HG02884 (cell line): ENCODE results near the gene WDFY4.
"Not testable (repeated sequence)": the region's sequence is repeated elsewhere in the genome, so short reads cannot be mapped to it uniquely, and the experiment has no call there.

ENCODE experiments used
- ATAC-seq: cut with Tn5 transposase; IDR thresholded peaks from one replicate; pipeline ENCODE4 v1.9.1; 2021; ENCODE audit warnings: mild to moderate bottlenecking, moderate library complexity; ENCODE audit not compliant: unreplicated experiment

Gene WDFY4

GRCh38 chr10:48684792-48685623, at the start of gene WDFY4:
Gene WDFY4, plus strand, starts transcription at chr10:48684873. Its CDS starts 24,860 bp downstream, at chr10:48709733.
- peak; percentile 64 for ATAC-seq

- ATAC-seq = no peak
These were observed 49.6 kb upstream of the WDFY4 start for GRCh38 chr10:48634984-48635557.

- no peak for ATAC-seq
These were observed 48.4 kb upstream of the WDFY4 start for GRCh38 chr10:48636231-48636630.

GRCh38 chr10:48636901-48637300, 47.8 kb upstream of the WDFY4 start:
- no peak for ATAC-seq

GRCh38 chr10:48638158-48638557, 46.5 kb upstream of the WDFY4 start:
- ATAC-seq = no peak

- ATAC-seq = no peak
These were observed 45.7 kb upstream of the WDFY4 start for GRCh38 chr10:48638739-48639527.

- ATAC-seq = no peak
These were observed 45.0 kb upstream of the WDFY4 start for GRCh38 chr10:48639632-48640031.

- ATAC-seq = no peak
These were observed 44.3 kb upstream of the WDFY4 start for GRCh38 chr10:48640326-48640725.

- not testable (repeated sequence) for ATAC-seq
These were observed 43.5 kb upstream of the WDFY4 start for GRCh38 chr10:48641099-48641690.

GRCh38 chr10:48645600-48645999, 39.1 kb upstream of the WDFY4 start:
- no peak for ATAC-seq

- ATAC-seq = not testable (repeated sequence)
These were observed 37.6 kb upstream of the WDFY4 start for GRCh38 chr10:48647073-48647472.

- ATAC-seq = no peak
These were observed 36.3 kb upstream of the WDFY4 start for GRCh38 chr10:48648172-48648942.

GRCh38 chr10:48649349-48649944, 35.2 kb upstream of the WDFY4 start:
- no peak for ATAC-seq

- no peak for ATAC-seq
These were observed 33.4 kb upstream of the WDFY4 start for GRCh38 chr10:48651293-48651692.

GRCh38 chr10:48651839-48652238, 32.8 kb upstream of the WDFY4 start:
- no peak for ATAC-seq

- no peak for ATAC-seq
These were observed 32.3 kb upstream of the WDFY4 start for GRCh38 chr10:48652344-48652743.

- ATAC-seq = no peak
These were observed 31.3 kb upstream of the WDFY4 start for GRCh38 chr10:48653347-48653746.

- ATAC-seq = no peak
These were observed 30.6 kb upstream of the WDFY4 start for GRCh38 chr10:48653944-48654698.
